Erythroblast (primary cell): ENCODE data around the gene INF2.

Source experiments
- DNase-seq, 2 experiments: peaks; one replicate each; lab custom pipeline; 2025; lab: John Stamatoyannopoulos, UW
- GATA1 ChIP-seq: IDR thresholded peaks from 2 replicates; pipeline ENCODE4 v1.6.1; 2011; ENCODE audit warnings: low read depth, mild to moderate bottlenecking, control low read depth, low read length, moderate library complexity
- POLR2A ChIP-seq: IDR thresholded peaks from 2 replicates; pipeline ENCODE4 v1.6.1; 2011; ENCODE audit warnings: mild to moderate bottlenecking, low read length

INF2 gene

GRCh38 chr14:104686624-104687517 lies 2.5 kb upstream of the INF2 start:
- no peak for TF ChIP-seq GATA1
- TF ChIP-seq POLR2A = no peak
- no peak for DNase-seq

- no peak for DNase-seq
These were observed 1.6 kb upstream of the INF2 start for GRCh38 chr14:104687601-104688504.

GRCh38 chr14:104688505-104689108 lies 811 bp upstream of the INF2 start:
- TF ChIP-seq GATA1 (no peak), POLR2A (no peak)
- peak; percentile 21 to 25 for DNase-seq

More at GRCh38 chr14:104687601-104688504, 1.6 kb upstream of the INF2 start:
- TF ChIP-seq GATA1 (no peak), POLR2A (no peak)

- no peak for DNase-seq
- TF ChIP-seq GATA1 (no peak), POLR2A (no peak)
These were observed 678 bp downstream of the INF2 start for GRCh38 chr14:104689881-104690711.

DNA sequence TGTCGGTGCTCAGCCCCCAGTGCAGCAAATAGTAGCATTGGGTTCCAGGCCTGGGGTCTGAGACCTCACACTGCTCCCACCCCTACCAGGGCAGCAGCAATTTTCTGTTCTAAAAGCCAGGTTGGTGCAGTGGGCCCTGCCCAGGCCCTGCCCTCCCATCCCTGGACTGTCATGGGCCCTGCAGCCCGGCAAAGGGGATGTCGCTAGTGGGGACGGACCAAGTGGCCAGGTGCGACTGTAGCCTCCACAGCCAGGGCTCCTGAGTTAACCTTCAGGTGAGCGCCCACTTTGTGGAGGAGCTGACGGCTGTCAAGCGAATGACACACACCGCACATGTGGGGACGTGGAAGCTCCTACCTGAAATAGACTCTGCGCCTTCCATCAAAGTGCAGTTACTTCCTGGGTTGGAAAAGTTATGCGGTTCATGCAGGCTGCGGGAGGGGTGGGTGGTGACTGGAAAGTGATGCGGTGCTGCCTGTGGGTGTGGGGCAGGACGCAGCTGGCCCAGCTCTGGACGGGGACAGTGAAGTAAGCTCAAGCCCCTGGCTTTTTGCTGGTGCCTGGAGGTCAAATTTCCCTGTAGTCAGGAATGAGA lies 1.5 kb downstream of the INF2 start:
- no peak for DNase-seq
- TF ChIP-seq GATA1 (no peak), POLR2A (no peak)

- DNase-seq = no peak
- TF ChIP-seq GATA1 = no peak
- TF ChIP-seq POLR2A = no peak
These were observed 2.3 kb downstream of the INF2 start for GRCh38 chr14:104691546-104692260.

DNA sequence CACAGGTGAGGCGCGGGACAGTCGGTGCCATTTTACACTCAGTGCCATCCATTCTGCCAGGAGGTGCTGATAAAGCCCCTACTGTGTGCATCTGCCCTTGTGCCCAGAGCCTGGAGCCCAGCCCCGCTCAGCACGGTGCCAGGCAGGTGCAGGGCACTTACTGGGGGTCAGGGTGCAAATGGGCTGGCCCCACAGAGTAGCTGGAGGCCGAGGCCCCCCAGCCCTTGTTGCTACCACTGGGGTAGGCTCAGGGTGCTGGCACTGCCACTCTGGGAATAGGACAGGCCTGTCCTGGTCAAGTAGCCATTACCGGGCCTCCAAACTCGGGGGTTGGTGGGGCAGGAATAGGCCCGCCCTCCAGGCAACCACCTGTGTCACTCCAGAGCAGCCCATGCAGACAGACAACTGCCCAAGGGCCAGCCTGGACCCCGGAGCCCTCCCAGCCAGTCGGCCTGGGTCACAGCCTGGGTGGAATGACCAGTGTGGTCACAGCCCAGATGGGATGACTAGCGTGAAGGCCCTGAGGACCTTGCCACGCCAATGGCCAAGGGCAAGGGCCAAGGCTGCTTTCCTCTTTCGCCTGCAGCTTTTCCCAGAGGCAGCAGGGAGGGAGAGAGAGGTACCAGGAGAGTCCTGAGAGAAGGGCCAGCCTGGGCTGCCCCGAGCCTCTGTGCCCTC lies 3.0 kb downstream of the INF2 start:
- no peak for TF ChIP-seq GATA1
- no peak for TF ChIP-seq POLR2A
- DNase-seq = no peak

- no peak for TF ChIP-seq GATA1
- no peak for DNase-seq
These were observed 3.5 kb downstream of the INF2 start for GRCh38 chr14:104692939-104693315.

DNA sequence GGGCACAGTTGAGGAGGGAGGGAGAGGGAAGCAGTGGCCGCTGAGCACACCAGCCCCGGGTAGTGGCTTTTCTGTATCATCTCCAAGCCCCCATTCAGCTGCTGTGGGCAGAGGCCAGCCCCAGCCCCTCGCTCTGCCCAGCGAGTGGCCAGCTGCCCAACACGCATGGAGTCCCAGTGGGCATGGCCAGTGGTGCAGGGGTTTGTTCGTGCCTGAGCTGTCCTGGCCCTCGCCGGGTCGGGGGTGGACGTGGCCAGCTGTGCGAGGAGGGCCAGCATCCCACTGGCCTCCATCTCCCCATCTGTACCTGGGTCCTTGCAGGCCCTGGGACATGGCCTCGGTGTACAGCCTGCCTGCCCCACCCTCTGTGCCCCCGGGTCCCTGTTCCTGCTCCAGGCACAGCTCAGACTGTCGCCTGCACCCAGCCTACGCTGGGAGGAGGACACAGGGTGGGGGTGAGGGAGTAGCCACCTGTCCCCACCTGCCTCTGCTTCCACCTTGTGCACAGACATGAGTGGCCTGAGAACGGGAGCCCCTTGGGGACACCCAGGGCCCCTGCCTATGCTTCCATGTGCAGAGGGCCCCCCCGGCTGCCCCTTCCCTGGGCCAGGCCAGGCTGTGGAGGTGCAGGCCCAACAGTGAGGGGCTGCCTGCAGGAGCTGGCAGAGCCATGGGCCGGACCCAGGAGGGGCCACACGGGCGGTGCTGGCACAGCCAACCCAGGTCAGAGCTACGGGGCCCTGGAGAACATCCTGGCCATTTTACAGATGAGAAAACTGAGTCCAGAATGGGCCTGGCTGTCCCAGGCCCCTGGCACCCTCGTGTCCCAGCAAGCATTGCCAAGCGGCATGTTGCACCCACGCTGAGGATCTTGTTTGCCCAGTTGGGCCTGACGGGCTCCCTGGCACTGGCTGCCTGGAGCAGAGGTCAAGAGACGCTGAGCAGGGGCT lies 4.3 kb downstream of the INF2 start:
- TF ChIP-seq POLR2A (no peak), GATA1 (no peak)
- DNase-seq = no peak

DNA sequence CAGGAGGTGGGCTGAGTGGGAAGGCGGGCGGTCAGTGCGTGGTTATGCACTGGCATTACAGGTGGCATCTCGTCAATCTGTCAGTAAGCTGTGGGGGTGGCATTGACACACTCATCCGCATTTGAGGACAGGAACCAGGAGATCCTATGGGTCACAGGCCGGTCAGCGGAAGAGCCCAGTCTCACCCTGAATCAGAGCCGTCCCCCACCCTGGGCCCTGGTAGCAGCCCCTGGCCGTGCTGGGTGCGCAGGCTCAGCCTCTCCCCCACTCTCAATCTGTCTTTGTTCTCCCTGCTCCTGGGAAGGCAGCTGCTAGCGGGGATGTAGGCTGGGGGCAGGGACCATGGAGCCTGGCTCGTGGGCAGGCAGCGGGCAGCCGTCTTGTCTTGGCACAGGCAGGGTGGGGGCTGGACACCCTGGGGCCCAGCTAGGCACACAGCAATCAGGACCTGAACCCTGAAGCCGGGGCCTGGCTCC lies 5.1 kb downstream of the INF2 start:
- no peak for TF ChIP-seq GATA1
- no peak for TF ChIP-seq POLR2A
- DNase-seq = no peak
